ENCODE measurements around the gene CDH13.

Gene CDH13

DNA sequence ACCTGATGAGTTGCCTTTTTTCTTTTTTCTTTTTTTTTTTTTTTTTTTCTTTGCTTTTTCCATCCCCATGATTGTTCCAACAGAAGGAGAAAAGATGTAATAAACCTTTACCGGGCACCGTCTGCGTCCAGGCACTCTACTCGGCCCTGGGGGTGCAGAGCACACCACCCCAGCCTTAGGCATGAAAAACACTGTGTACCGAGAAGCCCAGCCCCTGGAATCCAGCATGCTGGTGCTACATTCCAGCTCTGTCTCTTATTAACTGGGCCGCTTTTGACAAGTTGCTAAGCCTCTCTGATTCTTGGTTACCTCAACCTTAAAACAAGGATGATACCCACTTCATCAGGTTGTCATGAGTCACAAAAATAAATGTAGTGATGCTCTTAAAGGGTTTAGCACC is 1117.0 kb downstream of the CDH13 start:
- DNase-seq, result no peak

DNA sequence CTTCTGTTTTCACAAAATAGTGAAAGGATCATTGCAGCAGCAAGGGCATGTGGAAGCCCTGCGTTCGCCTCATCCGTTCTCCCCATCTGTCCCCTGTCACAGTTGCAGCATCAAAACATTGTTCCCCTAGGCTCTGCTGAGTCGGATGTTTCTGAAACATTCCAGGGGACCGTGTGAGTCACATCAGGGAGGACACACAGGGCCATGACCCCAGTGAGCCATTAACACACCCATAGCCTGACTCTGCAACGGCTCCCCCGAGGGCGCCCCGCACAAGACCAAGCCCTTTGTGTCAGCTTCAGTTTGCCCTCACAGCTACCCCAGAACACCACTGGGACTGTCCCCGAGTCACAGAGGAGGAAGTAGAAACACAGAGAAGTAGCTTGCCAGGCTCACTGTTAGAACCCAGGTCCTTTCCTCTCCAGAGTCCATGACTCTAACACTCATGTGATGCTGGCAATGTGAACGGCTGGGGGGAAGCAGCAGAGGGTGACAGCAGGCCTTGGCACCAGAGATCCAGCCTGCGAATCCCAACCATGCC is 1117.7 kb downstream of the CDH13 start:
- no peak for DNase-seq

DNA sequence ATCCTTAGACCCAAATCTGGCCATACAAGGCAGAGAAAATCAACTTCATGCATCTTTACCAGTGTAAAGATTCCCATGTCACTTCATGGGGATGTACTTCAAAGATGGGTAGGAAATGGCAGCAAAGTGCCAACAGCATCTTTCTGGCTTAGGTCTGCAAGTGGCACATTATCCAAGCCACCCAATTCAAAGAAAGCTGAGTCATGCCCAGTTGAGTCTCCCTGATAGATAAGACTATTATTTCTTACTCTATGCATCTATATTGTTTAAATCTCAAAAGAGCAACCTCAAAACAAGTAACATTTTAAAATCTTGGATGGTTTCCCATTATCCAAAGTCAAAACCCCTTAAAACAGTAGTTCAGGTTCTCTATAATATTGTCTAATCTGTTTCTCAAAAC is 1119.8 kb downstream of the CDH13 start:
- DNase-seq, result no peak

DNA sequence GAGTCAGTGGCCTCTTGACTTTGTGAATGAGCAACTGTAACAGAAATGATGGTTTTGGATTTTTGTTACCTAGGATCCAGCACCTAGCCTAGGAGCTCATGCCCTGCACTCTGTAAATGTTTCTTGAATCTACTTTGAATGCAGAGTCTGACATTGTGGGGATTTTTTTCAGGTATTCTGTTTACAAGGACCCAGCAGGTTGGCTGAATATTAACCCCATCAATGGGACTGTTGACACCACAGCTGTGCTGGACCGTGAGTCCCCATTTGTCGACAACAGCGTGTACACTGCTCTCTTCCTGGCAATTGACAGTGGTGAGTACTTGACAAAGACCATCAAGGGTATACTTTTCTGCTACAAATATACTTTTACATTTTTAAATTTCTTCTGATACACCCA is 1121.2 kb downstream of the CDH13 start:
- no peak for DNase-seq

DNA sequence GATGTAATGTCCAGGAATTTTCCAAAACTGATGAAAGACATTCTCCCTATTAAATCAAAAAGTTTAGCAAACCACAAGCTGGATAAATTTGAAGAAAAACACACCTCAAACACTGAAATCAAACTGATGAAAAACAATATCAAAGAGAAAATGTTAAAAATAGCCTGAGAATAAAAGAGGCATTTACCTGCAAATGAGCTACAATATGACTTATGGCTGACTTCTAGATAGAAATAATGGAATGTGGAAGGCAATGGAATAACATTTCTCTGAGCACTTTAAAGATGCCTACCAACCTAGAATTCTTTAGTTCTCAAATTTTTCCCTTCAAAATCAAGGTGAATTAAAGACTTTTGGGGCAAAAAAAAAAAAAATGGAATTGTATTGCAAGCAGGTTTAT is 1128.6 kb downstream of the CDH13 start:
- DNase-seq, result no peak

DNA sequence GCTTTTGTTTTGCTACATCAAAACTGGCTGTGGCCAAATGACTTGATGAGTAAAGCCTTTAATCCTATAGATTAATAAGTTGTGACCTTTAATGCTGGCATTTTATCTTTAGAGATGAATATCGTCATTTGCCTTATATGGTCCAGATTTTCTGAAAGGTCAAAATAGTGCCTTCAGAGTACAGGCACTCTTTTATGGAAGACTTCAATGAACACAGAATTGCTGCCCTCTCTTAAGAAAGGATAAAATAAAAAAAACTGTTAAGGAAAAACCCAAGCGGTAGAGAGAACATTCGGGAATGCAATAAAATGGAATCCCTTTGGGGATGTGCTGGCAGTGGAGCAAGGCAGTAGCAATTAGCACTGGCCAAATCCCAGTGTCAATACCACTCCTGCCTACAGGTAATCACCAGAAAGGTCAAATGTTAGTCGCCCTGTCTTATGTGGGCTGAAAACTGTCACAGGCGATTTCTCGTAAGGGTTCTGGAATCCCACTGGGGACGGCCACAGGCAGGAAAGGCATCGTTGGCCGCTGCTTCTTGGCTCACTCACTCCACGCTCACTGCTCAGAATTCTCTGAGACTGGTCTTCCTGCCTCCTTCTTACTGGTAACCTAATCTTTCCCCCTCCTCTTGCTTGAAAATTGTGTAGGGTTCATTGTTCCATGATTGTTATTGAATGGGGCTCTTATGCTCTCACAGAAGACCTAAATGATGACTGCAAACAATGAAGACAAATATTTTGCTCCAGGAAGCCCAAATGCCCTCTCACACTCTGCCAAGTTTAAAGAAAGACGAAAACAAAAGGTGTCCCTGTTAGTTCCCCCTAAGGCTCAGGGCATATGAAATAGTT is 1135.6 kb downstream of the CDH13 start:
- peak; percentile 10 for DNase-seq

DNA sequence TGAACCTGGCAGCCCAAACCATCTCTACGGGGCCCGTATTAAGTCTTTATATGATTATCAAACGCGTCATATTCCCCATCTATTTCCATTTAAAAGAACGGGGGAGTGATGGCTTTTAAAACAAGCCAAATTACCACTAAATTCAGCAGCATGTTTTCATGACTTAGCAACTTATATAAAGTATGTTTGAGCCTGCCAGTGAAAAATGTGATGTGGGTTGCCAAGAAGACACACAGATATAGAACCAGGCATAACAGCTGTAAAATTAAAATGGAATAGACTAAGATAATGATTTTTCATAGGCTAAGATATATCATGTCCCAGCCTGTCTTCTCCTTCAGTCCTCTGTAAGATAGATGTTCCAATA is 1136.2 kb downstream of the CDH13 start:
- no peak for DNase-seq

DNA sequence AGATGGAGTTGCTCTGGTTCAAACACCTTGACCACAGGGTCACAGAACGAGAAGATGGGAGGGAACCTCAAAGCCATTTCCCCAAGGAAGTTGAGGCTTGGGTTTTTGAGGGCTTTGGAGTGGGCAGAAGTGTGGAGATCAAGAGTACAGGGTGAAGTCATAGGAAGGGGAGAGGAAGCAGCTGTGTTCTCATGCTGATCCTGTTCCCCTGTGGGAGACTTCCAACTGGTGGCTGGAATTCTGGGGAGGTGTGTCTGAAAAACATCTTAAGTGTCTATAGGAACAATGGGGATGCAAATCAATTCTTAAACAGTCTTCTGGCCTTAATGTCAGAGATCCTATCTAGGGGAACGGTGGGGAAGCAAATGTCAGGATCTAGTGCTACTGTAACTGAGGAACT is 1142.2 kb downstream of the CDH13 start:
- DNase-seq, result no peak

DNA sequence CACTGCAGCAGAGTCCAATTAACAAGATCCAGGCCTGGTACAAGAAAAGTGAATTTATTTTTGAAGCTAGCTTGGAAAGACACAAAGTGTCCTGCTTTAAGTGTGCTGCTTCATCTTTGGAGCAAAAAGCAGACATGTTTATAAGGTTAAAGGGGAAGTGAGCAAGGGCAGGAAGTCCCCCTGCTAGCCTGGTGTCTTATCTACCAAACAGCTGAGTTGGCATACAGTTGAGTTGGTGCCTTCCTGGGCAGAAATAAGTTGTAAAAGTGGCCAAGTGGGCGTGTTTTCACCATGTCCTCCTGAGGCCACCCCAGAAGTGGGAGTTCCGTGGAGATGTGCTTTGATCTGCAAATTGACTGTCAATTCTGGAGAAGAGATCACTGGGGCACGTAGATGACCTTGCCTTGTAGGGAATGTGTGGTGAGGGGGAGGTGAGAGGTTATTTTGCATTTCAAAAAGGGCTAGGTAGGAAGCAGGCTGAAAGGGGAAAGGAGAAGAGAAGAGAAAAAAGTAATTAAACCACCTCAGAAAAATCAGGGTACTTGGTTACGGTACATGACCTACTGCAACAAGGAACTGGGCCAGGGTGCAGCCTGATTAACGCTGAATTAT is 1142.7 kb downstream of the CDH13 start:
- DNase-seq, result no peak

DNA sequence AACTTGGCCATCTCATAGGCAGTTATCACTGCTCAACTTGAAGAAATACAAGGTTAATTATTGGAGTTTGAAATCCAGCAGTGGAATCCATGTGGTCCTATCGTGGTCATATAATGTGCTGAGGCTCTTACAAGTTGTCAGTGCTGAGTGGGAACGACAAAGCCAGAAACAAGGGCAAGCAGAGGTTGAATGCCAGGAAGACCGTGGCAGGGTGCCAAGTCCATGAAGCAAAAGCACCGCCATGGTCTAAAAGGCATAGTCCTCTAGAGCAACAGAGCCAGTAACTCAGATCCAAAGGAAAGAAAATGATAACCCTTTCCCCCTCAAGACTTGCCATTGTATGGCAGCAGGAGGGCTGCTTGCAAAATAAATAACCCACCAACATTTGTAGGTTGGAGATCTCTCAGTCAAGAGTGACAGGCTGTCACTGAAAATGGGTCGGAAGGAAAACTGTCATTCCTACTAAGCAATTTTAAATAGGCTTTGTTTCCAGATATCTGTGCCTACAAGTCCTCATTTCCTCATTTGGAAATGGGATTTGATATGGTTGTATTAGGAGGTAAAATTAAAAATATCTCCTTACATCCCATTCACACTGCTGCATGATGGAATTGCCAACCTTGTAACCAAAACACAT is 1144.7 kb downstream of the CDH13 start:
- peak; percentile 38 for DNase-seq

DNA sequence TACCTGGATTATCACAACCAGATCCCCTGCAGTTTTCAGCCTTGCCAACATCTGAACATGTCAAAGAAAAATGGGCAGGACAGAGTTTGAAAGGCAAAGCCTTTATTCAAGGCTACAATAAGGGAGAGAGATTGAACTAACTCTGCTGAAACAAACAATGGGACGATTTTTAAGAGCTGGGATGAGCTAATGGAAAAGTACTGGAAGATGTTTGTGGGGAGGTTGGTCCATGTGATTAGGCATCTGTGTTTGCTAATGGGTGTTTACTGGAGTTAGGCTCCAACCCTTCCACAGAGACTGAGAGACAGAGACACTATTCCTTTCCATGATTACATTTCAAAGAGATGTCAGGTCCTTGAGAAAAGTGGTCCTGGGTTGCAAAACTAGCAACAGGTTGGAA is 1146.0 kb downstream of the CDH13 start:
- DNase-seq, result no peak

DNA sequence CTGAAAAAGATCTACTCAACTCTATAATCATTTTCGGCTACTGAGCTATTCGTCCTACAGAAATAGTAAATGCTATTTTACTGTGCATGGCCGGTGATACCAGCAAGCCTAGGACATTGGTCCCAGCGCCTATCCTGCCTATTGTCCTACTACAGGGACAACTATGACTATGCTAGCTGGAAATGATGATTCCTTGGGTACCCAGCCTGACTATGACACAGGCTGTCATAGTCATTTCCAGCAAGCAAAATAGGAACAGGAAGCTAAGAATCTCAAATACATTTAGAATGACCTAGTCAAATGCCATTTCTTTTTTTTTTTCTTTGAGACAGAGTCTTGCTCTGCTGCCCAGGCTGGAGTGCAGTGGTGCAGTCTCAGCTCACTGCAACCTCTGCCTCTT is 1147.3 kb downstream of the CDH13 start:
- DNase-seq, result no peak

DNA sequence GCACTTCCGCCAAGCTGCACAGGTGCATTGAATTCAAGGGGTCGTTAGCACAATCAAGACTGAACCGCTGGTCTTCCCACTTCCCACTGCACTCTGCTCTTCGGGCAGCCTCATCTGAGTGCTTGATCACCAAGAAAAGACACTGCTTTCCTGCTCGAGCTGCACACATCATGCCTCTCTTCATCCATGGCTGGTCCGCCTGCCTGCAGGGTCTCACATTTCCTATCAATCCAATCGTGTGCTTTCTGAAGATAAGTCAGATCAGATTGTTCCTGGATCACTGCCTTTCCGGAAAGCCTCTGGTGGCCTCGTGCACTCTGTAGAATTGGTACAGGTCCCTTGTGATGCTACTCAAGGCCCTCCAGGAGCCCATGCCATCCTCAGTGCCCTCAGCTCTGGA is 1150.2 kb downstream of the CDH13 start:
- no peak for DNase-seq

DNA sequence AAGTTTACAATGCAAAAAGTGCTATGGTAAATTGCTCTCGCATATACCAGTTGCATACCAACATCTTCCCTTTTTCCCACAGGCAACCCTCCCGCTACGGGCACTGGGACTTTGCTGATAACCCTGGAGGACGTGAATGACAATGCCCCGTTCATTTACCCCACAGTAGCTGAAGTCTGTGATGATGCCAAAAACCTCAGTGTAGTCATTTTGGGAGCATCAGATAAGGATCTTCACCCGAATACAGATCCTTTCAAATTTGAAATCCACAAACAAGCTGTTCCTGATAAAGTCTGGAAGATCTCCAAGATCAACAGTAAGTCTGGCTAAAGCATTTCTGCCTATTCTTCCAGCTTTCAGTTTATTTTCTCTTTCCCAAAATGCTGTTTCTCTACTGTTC is 1153.1 kb downstream of the CDH13 start:
- no peak for DNase-seq

DNA sequence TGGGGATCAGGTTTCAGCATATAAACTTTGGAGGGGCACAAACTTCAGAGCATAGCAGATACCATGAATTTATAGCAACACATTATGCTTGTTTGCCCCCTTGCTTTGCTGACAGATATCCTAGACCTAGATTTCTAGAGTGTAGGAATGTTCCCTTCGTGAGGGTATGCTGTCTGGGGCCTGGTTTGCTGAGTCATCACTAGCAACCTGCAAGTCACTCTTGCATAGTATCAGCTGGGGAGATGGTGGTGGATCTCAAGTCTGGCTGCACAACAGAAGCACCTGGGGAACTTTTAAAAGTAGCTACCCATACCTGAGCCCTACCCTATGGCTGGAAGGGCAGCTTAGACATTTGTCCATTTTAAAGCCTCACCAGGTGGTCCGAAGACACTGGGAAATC is 1158.7 kb downstream of the CDH13 start:
- no peak for DNase-seq

DNA sequence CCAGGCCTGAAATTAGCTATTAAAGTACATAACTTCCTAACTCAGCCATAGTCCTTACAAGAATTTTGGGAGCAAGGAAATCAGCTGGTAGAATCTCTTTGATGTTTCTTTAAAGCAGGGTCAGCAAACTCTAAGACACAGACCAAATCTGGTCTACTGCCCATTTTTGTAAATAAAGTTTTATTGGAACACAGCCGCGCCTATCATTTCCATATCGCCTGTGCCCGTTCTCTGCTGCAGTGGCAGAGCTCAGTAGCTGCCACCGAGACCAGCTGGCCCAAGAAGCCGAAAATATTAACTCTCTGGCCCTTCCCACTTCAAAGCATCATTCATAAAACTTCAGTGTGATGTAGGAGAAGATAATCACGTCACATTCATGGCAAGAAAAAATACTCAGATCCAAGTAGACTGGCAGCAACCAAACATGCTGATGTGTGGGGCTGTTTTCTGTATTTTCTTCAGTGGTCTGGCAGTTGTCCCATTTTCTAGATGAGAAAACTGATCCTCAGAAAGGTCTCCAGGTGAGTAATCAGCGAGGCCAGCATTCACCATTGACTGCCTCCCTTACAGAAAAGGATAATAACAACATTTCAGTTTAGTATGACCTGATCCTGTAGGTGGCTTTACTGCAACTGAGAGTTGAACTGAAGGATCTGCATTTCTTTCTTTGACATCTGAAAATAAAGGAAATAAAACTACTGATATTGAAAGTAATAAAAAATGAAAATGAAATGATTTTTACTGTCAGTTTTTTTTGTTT is 1163.1 kb downstream of the CDH13 start:
- no peak for DNase-seq

DNA sequence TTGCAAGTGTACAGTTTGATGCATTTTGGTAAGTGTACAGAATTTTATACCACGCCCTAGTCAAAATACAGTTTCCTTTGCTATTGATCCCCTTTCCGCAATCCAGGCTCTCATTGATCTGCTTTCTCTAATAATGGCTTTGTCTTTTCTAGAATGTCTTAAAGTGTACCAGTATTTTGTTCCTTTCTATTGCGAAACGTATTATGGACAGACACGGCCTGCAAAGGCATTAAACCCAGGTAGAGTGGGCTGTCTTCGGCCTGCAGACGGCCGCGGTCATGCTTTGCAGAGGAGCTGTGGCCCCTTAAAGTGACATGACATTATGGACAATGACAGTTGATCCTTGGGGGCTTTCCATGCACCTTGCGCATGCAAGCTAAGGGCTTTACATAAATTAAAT is 1165.1 kb downstream of the CDH13 start:
- DNase-seq, result no peak

DNA sequence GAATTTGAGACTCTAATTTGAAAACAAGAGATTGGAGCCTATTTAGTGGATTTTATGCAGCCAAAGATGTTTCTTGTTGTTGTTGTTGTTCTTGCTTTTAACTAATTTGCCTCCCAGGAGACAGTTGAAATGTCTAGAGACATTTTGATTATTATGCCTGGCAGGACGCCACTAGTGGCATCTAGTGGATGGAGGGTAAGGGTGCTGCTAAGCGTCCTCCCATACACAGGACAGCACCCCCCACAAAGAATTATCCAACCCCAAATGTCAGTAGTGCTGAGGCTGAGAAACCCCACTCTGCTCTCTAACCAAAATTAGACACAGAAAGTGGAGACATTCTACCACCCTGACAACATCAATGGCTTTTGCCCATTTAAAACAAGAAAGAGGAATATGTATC is 1165.6 kb downstream of the CDH13 start:
- no peak for DNase-seq

DNA sequence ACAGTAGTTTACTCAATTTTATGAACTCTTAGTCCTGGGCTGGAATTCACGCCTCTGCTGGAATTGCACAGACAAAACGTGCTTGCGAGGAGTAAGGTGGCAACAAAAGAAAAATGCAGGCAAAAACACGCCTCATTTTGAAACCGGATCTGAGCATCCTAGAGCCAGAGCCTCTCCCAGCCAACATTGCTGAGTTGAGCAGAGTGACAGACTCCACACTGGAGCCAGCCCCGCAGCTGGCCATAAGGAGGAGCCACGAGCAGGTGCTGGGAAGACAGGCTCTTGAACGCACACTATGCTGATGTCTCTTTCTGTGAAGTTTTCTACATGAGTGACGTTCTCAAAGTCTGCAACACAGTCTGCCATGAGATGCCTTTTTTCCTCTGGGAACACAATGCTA is 1166.4 kb downstream of the CDH13 start:
- no peak for DNase-seq

DNA sequence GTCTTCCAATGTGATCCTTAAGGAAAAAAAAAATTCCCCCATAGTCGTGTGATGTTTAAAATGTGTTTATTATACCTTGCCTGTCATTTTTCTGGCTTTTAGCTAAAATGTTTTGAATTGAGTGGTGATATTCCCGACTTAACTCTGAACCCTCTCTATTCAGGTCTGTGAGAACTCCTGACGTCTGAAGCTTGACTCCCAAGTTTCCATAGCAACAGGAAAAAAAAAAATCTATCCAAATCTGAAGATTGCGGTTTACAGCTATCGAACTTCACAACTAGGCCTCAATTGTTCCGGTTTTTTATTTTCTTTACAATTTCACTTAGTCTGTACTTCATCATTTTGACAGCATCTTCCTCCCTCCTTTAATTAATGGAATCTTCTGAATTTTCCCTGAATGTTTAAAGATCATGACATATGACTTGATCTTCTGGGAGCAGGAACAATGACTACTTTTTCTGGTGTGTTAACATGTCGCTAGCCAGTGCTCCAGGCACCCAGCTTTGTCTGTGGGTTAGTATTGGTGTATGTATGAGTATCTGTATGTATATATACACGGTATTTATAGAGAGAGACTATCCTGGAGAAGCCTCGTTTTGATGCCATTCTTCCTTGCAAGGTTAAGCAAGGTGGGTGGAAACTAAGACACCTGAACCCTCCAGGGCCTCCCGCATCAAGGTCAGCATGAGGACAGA is 1168.2 kb downstream of the CDH13 start:
- DNase-seq, result no peak

DNA sequence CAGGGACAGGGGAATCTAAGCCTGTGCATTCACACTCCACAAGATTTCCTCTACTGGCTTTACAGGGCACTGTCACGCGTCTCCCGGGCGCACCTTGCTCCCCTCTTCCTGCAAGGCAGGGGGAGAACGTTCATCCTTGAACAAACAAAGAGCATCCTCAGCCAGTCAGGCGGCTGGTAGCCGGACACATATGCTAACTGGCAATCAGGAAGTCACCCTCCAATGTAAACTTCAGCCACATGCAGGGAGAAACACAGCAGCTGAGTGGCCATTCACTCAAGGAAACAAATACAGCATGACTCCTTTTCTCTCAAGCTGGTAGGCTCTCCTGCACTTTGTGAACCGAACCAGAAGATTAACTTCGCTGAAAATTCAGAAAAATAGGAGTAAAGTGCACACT is 1170.2 kb downstream of the CDH13 start:
- no peak for DNase-seq

DNA sequence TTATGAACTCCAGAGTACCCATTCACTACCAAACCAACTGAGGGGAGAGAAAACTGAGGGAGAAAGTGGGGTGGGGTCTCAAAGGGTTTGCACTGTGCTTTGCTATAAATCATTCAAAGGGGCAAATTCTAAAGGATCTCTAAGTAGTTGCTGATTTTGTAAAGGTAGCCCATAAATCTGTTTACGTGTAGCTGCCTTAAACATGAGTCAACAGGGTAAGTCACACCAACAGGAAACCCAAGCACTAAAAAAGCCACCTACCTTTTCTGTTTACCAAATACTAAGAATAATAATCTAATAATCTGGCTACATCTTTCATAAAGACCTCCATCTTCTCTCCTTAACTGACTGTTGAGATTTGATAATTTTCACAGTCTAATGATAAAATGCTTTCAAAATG is 1172.6 kb downstream of the CDH13 start:
- no peak for DNase-seq

DNA sequence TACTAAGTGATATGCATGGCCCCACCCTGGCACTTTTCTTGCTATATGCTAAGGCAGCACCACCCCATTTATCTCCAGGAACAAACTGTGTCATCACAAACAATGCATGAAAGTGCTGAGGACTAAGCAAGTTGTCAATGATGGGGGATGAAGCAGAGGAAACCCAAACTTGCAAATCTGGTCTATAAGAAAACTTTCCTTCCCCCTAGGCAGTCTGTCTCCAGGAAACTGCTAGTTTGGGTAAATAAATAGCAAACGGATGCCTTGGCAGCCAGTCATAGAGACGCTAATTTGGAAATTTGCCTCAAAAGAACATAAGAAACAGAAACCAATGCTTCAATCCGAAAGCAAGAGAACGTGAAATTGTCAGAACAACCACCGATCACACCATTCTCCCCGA is 1175.4 kb downstream of the CDH13 start:
- DNase-seq, result no peak

Data from NCI-H345 (cell line).